GM19438 (cell line): ENCODE data around the gene CELSR1.

Experiments
- ATAC-seq: cut with Tn5 transposase; IDR thresholded peaks from one replicate; pipeline ENCODE4 v1.9.1; 2021; ENCODE audit warnings: low read depth; ENCODE audit not compliant: unreplicated experiment

CELSR1 gene

GRCh38 chr22:46369716-46370583 is 167.5 kb downstream of the CELSR1 start:
- no peak for ATAC-seq

GRCh38 chr22:46368871-46369715 is 168.3 kb downstream of the CELSR1 start:
- ATAC-seq: no peak

GRCh38 chr22:46368422-46368821 is 169.0 kb downstream of the CELSR1 start:
- ATAC-seq: no peak

- no peak for ATAC-seq
These were observed 169.7 kb downstream of the CELSR1 start for GRCh38 chr22:46367707-46368191.

- no peak for ATAC-seq
These were observed 170.4 kb downstream of the CELSR1 start for GRCh38 chr22:46366801-46367706.

- ATAC-seq: no peak
These were observed 171.1 kb downstream of the CELSR1 start for GRCh38 chr22:46366327-46366731.

- no peak for ATAC-seq
These were observed 172.2 kb downstream of the CELSR1 start for GRCh38 chr22:46365166-46365624.

- ATAC-seq: no peak
These were observed 172.9 kb downstream of the CELSR1 start for GRCh38 chr22:46364341-46365165.

- no peak for ATAC-seq
These were observed 173.7 kb downstream of the CELSR1 start for GRCh38 chr22:46363611-46364321.

- ATAC-seq: no peak
These were observed 174.4 kb downstream of the CELSR1 start for GRCh38 chr22:46362934-46363515.

- ATAC-seq: no peak
These were observed 175.1 kb downstream of the CELSR1 start for GRCh38 chr22:46362203-46362933.

- no peak for ATAC-seq
These were observed 175.6 kb downstream of the CELSR1 start for GRCh38 chr22:46361826-46362202.

GRCh38 chr22:46360891-46361290 is 176.5 kb downstream of the CELSR1 start:
- ATAC-seq: no peak

GRCh38 chr22:46360097-46360496 is 177.3 kb downstream of the CELSR1 start:
- ATAC-seq: no peak

GRCh38 chr22:46359362-46359761 is 178.1 kb downstream of the CELSR1 start:
- ATAC-seq: no peak

- ATAC-seq: no peak
These were observed 178.7 kb downstream of the CELSR1 start for GRCh38 chr22:46358766-46359165.

- no peak for ATAC-seq
These were observed 179.5 kb downstream of the CELSR1 start for GRCh38 chr22:46357711-46358520.
